GM12878 (cell line): Measurements from ENCODE around the gene ICE1. TPM values are rescaled to one million over a fixed set of nuclear protein-coding genes. Genes with fewer than 3 reads are reported as not detected.
"Not testable (repeated sequence)": the region's sequence is repeated elsewhere in the genome, so short reads cannot be mapped to it uniquely, and the experiment has no call there.

ENCODE experiments used
- ATAC-seq: fragments of 200-7000 bp; cut with Tn5 transposase; 3 replicates; pipeline ENCODE4 v1.9.1; 2020; ENCODE audit warnings: mild to moderate bottlenecking, moderate library complexity
- BruUV-seq: library from RNA; stranded (reverse); fragments of 400-500 nt; replicated peaks from 2 replicates; lab custom pipeline; 2021; lab: Mats Ljungman, UMichigan
- CTCF ChIA-PET: fragments of 300-600 bp; sonication (Branson Sonifier 250); formaldehyde crosslinking; extraction: SDS; loops from one replicate; lab custom pipeline; 2021; ENCODE audit warnings: inconsistent platforms; lab: Yijun Ruan, JAX
- POLR2A ChIA-PET: fragments of 350-600 bp; formaldehyde crosslinking; extraction: SDS; loops from one replicate; lab custom pipeline; 2021; ENCODE audit warnings: inconsistent platforms; lab: Charles Lee
- RAD21 ChIA-PET: fragments of 300-600 bp; sonication (Branson Sonifier 250); formaldehyde crosslinking; loops from one replicate; lab custom pipeline; 2023; ENCODE audit warnings: antibody characterized with exemption; ENCODE audit not compliant: unreplicated experiment; lab: Charles Lee
- SMC1A ChIA-PET: fragments of 300-600 bp; sonication (Branson Sonifier 250); formaldehyde crosslinking; loops from one replicate; lab custom pipeline; 2023; ENCODE audit not compliant: unreplicated experiment, uncharacterized antibody; lab: Charles Lee
- DNase-seq: peaks from one replicate; pipeline ENCODE4 v3.0.0-alpha.2; 2011; ENCODE audit warnings: low read depth, low spot score
- FAIRE-seq: peaks from 3 replicates; lab custom pipeline; 2011; peaks lifted over from hg19 to GRCh38; lab: Jason Lieb, UNC
- H2AFZ ChIP-seq: 2 replicates; pipeline ENCODE4 v1.6.0; 2011; ENCODE audit warnings: low read depth, low read length, control low read depth; ENCODE audit not compliant: control insufficient read depth
- H3K27ac ChIP-seq: 2 replicates; pipeline ENCODE4 v1.5.1; 2011; ENCODE audit warnings: control low read depth; ENCODE audit not compliant: control insufficient read depth, insufficient read depth
- H3K27me3 ChIP-seq, 2 experiments: replicated peaks in 1 of 2; 2 replicates each; pipeline versions ENCODE4 v1.6.0 to v1.6.1; 2011; ENCODE audit warnings: low read length in 1 of 2; ENCODE audit not compliant: control insufficient read depth in 2 of 2, insufficient read depth in 2 of 2
- H3K36me3 ChIP-seq, 2 experiments: 2 replicates each; pipeline ENCODE4 v1.5.1; 2011; ENCODE audit warnings: low read length in 1 of 2; ENCODE audit not compliant: control insufficient read depth in 2 of 2, insufficient read depth in 2 of 2
- H3K4me1 ChIP-seq: 2 replicates; pipeline ENCODE4 v1.6.1; 2011; ENCODE audit warnings: mild to moderate bottlenecking, low read length, moderate library complexity, mixed read lengths; ENCODE audit not compliant: control insufficient read depth, insufficient read depth
- H3K4me2 ChIP-seq: 2 replicates; pipeline ENCODE4 v1.6.0; 2011; ENCODE audit warnings: control low read depth; ENCODE audit not compliant: control insufficient read depth, insufficient read depth
- H3K4me3 ChIP-seq: fragments of 200-600 bp; sonication (generic); 2 replicates; pipeline ENCODE4 v1.5.1; 2016
- H3K79me2 ChIP-seq: 2 replicates; pipeline ENCODE4 v1.6.0; 2011; ENCODE audit warnings: low read length; ENCODE audit not compliant: control insufficient read depth, insufficient read depth
- H3K9ac ChIP-seq: 2 replicates; pipeline ENCODE4 v1.8.0; 2011; ENCODE audit warnings: low read length, control low read depth, mixed read lengths; ENCODE audit not compliant: control insufficient read depth, insufficient read depth
- H3K9me3 ChIP-seq: replicated peaks from 3 replicates; pipeline ENCODE4 v1.5.1; 2011; ENCODE audit warnings: mild to moderate bottlenecking, low read length; ENCODE audit not compliant: control insufficient read depth, insufficient read depth
- H4K20me1 ChIP-seq: 2 replicates; pipeline ENCODE4 v1.6.0; 2011; ENCODE audit not compliant: control insufficient read depth, insufficient read depth
- whole genome bisulfite sequencing: methylation state at CpG from one replicate; pipeline ENCODE4 v1.1.6; 2016; ENCODE audit warnings: low lambda C conversion rate; ENCODE audit not compliant: insufficient replicate concordance, insufficient coverage; ENCODE audit errors: missing lambda C conversion rate; 5-methylcytosine and 5-hydroxymethylcytosine counted together
- in situ Hi-C: fragments of 300-500 bp; cut with MboI; formaldehyde crosslinking; loops from 9 replicates; pipeline ENCODE4 v1.14.3; 2018; ENCODE audit warnings: mixed read lengths
- intact Hi-C: fragments of 100-400 bp; cut with micrococcal nuclease; formaldehyde crosslinking; loops from one replicate; pipeline ENCODE4 v1.14.2; 2022; ENCODE audit not compliant: unreplicated experiment
- polyA plus RNA-seq, 11 experiments: library from polyadenylated mRNA; depleted of rRNA in 4 of 11; unstranded in 6 of 11; stranded (reverse) in 5 of 11; fragments of >200 nt; fragmentation: Nextera tagmentation in 4 of 11; fragmentation: Illumina TruSeq in 1 of 11; extraction: Ambion mirVana in 4 of 11; extraction: Trizol in 1 of 11; gene quantifications; 1 replicate in 1 of 11; 2 replicates in 10 of 11; pipeline versions ENCODE4 v1.2.1 to v1.2.3, GENCODE V29; 2011 to 2016; ENCODE audit warnings: inconsistent platforms in 2 of 11, missing spikeins in 2 of 11, low read depth in 1 of 11
- total RNA-seq, 4 experiments: library from RNA; depleted of rRNA in 3 of 4; stranded (reverse); fragments of >200 nt in 3 of 4; fragmentation: Illumina TruSeq in 1 of 4; extraction: Trizol in 1 of 4; gene quantifications; 2 replicates each; pipeline versions ENCODE4 v1.2.1 to v1.2.3, GENCODE V29; 2013 to 2021

ICE1 gene
- total and polyA plus RNA-seq, 10 of the 15 experiments (the other 5 are each of a cell fraction or from before 2014, with no cell fraction given), result 3.8 to 31.4 (median 18.9) TPM

GRCh38 chr5:5390121-5390869, 32.2 kb upstream of the ICE1 start:
- H3K9me3 ChIP-seq, H4K20me1 ChIP-seq, POLR2A ChIA-PET, CTCF ChIA-PET, in situ Hi-C loops, RAD21 ChIA-PET, H3K79me2 ChIP-seq, H3K36me3 ChIP-seq, H3K4me2 ChIP-seq, FAIRE-seq, SMC1A ChIA-PET, intact Hi-C loops, H2AFZ ChIP-seq, H3K4me1 ChIP-seq, DNase-seq, H3K27ac ChIP-seq, H3K4me3 ChIP-seq, ATAC-seq, H3K9ac ChIP-seq, BruUV-seq, H3K27me3 ChIP-seq: not testable (repeated sequence)
- 63% methylated on average over 12 of the region's 12 CpGs for WGBS

DNA sequence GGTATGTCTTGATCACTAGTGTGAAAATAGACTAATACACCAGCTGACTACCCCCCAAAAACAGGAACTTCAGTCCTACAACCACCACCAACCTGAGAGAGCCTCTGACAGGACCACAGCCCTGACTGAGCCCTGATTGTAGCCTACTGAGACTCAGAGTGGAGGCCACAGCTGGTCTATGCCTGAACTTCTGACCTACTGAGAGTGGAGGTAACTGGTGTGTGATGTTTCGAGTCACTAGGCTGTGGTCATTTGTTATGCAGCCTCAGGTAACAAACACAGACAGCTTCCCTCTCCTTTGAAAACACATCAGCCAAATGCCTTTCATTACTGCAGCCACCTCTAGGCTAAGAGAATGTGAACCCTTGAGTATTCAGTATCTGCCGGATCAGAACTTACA, 30.0 kb upstream of the ICE1 start:
- SMC1A ChIA-PET, result interaction anchor here (0.7 kb wide), 1 partner anchor 10 kb away, joined by 3 read pairs; no protein-coding TSS in a partner anchor
- H3K9me3 ChIP-seq, H3K9ac ChIP-seq, ATAC-seq, H4K20me1 ChIP-seq, H3K36me3 ChIP-seq, DNase-seq, in situ Hi-C loops, BruUV-seq, H2AFZ ChIP-seq, FAIRE-seq, RAD21 ChIA-PET, H3K4me2 ChIP-seq, H3K4me3 ChIP-seq, H3K4me1 ChIP-seq, H3K27ac ChIP-seq, POLR2A ChIA-PET, intact Hi-C loops, H3K79me2 ChIP-seq, H3K27me3 ChIP-seq, CTCF ChIA-PET: not testable (repeated sequence)
- WGBS, result 48% methylated on average over 2 of the region's 2 CpGs
